HepG2 (cell line): Measurements from ENCODE around the gene GARIN5A. TPM values are rescaled to one million over a fixed set of nuclear protein-coding genes. Genes with fewer than 3 reads are reported as not detected.

Experiments
- ADNP ChIP-seq: sonication (generic); formaldehyde crosslinking; IDR thresholded peaks from 2 replicates; pipeline ENCODE4 v1.4.0; 2020; ENCODE audit warnings: missing genetic modification reagents
- HDAC2 ChIP-seq: sonication (generic); formaldehyde crosslinking; IDR thresholded peaks from 2 replicates; pipeline ENCODE4 v1.4.0; 2020; ENCODE audit warnings: missing genetic modification reagents
- HHEX ChIP-seq: IDR thresholded peaks from 2 replicates; pipeline ENCODE4 v1.6.1; 2016; ENCODE audit warnings: control low read depth
- JUND ChIP-seq: sonication (generic); formaldehyde crosslinking; IDR thresholded peaks from 2 replicates; pipeline ENCODE4 v1.8.0; 2022; ENCODE audit warnings: mild to moderate bottlenecking, missing genetic modification reagents
- MEIS1 ChIP-seq: sonication (generic); formaldehyde crosslinking; IDR thresholded peaks from 2 replicates; pipeline ENCODE4 v1.9.0; 2021; ENCODE audit warnings: mild to moderate bottlenecking, missing genetic modification reagents, moderate library complexity, borderline replicate concordance
- PHF8 ChIP-seq: sonication (generic); formaldehyde crosslinking; IDR thresholded peaks from 2 replicates; pipeline ENCODE4 v1.5.0; 2020; ENCODE audit warnings: missing genetic modification reagents
- POLR2A ChIP-seq, 2 experiments: IDR thresholded peaks; 2 replicates each; pipeline ENCODE4 v1.6.1; 2011; ENCODE audit warnings: low read depth in 2 of 2, low read length in 2 of 2, mild to moderate bottlenecking in 1 of 2, moderate library complexity in 1 of 2; ENCODE audit not compliant: insufficient read depth in 1 of 2
- ZBTB20 ChIP-seq: sonication (generic); formaldehyde crosslinking; IDR thresholded peaks from 2 replicates; pipeline ENCODE4 v1.8.1; 2023; ENCODE audit warnings: missing genetic modification reagents, low read depth, mild to moderate bottlenecking, borderline replicate concordance
- ZNF232 ChIP-seq: sonication (generic); formaldehyde crosslinking; IDR thresholded peaks from 2 replicates; pipeline ENCODE4 v1.4.0; 2020; ENCODE audit warnings: missing genetic modification reagents, borderline replicate concordance
- ZNF256 ChIP-seq: sonication (generic); formaldehyde crosslinking; conservative IDR thresholded peaks from 2 replicates; pipeline ENCODE4 v1.4.0; 2020; ENCODE audit warnings: missing genetic modification reagents
- ZNF263 ChIP-seq: sonication (generic); formaldehyde crosslinking; IDR thresholded peaks from 2 replicates; pipeline ENCODE4 v1.4.0; 2020; ENCODE audit warnings: missing genetic modification reagents
- ZNF329 ChIP-seq: sonication (generic); formaldehyde crosslinking; IDR thresholded peaks from 2 replicates; pipeline ENCODE4 v1.9.0; 2021; ENCODE audit warnings: low read depth, mild to moderate bottlenecking, missing genetic modification reagents
- ZNF343 ChIP-seq: sonication (generic); formaldehyde crosslinking; IDR thresholded peaks from 2 replicates; pipeline ENCODE4 v1.4.0; 2020; ENCODE audit warnings: mild to moderate bottlenecking, missing genetic modification reagents
- ZNF569 ChIP-seq: sonication (generic); formaldehyde crosslinking; IDR thresholded peaks from 2 replicates; pipeline ENCODE4 v1.5.0; 2020; ENCODE audit warnings: mild to moderate bottlenecking, missing genetic modification reagents, moderate library complexity, borderline replicate concordance
- ZNF768 ChIP-seq: sonication (generic); formaldehyde crosslinking; IDR thresholded peaks from 2 replicates; pipeline ENCODE4 v1.4.0; 2020; ENCODE audit warnings: missing genetic modification reagents
- polyA plus RNA-seq, 8 experiments: library from polyadenylated mRNA; depleted of rRNA in 3 of 8; stranded (reverse) in 7 of 8; unstranded in 1 of 8; fragments of >200 nt; fragmentation: Illumina TruSeq in 4 of 8; extraction: Trizol in 4 of 8; gene quantifications; 2 replicates each; pipeline versions ENCODE4 v1.2.1 to v1.2.3, GENCODE V29; 2011 to 2016; ENCODE audit warnings: low read depth in 4 of 8, missing spikeins in 1 of 8, mixed read lengths in 1 of 8; ENCODE audit not compliant: insufficient read depth in 1 of 8
- total RNA-seq, 5 experiments: library from RNA; depleted of rRNA; stranded (reverse); fragments of >200 nt; fragmentation: Illumina TruSeq; extraction: Trizol; gene quantifications; 2 replicates each; pipeline ENCODE4 v1.2.3, GENCODE V29; 2016; ENCODE audit warnings: low read depth in 1 of 5
- TF ChIP-seq, protein P1 (sequence below): sonication (generic); formaldehyde crosslinking; IDR thresholded peaks from 2 replicates; pipeline ENCODE4 v1.4.0; 2020; ENCODE audit warnings: missing genetic modification reagents
- TF ChIP-seq, protein P2 (sequence below): IDR thresholded peaks from 2 replicates; pipeline ENCODE4 v1.6.1; 2016; ENCODE audit warnings: missing biosample characterization, missing genetic modification reagents, low read depth
- TF ChIP-seq, protein P3 (sequence below): sonication (generic); formaldehyde crosslinking; IDR thresholded peaks from 2 replicates; pipeline ENCODE4 v1.4.0; 2020; ENCODE audit warnings: missing genetic modification reagents
- TF ChIP-seq, protein P4 (sequence below): sonication (generic); formaldehyde crosslinking; conservative IDR thresholded peaks from 2 replicates; pipeline ENCODE4 v1.4.0; 2020; ENCODE audit warnings: missing genetic modification reagents
- TF ChIP-seq, protein P5 (sequence below): sonication (generic); formaldehyde crosslinking; IDR thresholded peaks from 2 replicates; pipeline ENCODE4 v1.9.0; 2021; ENCODE audit warnings: missing genetic modification reagents, mild to moderate bottlenecking, borderline replicate concordance

Gene GARIN5A
- total and polyA plus RNA-seq, 2 of the 13 experiments (the other 11 are each of a cell fraction or from before 2014, with no cell fraction given) = not detected

DNA sequence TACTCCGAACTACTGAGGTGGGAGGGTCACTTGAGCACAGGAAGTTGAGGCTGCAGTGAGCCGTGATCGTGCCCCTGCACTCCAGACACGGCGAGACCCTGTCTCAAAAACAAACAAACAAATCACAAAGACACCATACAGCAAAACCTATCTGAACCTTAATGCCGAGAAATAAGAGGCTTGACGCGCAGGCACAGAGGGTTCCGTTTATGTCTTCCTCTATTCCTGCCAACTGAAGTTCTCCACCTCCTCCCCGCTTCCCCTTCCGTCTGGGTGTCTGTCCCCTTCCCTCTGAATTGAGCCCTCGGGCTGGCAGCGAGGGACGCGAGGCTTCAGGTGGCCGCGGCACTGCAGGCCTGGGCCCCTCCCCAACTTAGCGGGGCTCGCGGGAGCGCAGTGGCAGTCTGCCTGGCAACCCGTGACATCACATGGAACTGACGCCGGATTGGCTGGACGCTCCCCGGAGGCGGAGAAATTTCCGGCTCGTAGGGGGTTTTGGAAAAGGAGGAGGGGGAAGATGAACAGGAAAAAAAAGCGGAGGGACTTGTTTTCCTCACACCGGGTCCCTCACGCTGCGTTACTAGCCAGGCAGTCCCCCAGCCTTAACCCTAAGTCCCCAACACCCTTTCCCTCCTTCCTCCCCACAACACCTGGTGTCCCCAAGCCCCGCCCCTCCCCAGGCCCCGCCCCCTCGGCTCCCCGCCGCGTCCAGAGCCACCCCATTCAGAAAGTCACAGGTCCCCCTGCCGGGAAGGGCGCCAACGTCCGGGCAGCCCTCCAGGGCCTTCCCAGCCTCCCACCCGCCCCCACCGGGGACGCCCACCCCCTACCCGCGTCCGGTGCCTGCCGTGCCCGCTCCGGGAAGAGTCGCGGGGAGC is 45.1 kb downstream of the GARIN5A start (continued):
- TF ChIP-seq, protein P1, sequence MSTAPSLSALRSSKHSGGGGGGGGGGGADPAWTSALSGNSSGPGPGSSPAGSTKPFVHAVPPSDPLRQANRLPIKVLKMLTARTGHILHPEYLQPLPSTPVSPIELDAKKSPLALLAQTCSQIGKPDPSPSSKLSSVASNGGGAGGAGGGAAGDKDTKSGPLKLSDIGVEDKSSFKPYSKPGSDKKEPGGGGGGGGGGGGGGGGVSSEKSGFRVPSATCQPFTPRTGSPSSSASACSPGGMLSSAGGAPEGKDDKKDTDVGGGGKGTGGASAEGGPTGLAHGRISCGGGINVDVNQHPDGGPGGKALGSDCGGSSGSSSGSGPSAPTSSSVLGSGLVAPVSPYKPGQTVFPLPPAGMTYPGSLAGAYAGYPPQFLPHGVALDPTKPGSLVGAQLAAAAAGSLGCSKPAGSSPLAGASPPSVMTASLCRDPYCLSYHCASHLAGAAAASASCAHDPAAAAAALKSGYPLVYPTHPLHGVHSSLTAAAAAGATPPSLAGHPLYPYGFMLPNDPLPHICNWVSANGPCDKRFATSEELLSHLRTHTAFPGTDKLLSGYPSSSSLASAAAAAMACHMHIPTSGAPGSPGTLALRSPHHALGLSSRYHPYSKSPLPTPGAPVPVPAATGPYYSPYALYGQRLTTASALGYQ (CRISPR knock-in tag) = no peak
- TF ChIP-seq ZNF232 (CRISPR knock-in tag) = 0 out of 2 replicates have a peak, but pooled peaks have one; percentile 13
- peak; percentile 94; the same call in 1 of the 2 replicates for TF ChIP-seq ZNF343 (CRISPR knock-in tag)
- TF ChIP-seq ZNF263 = 0 out of 2 replicates have a peak, but pooled peaks have one; percentile 17
- no peak for TF ChIP-seq ZNF569 (CRISPR knock-in tag)
- no peak for TF ChIP-seq JUND
- TF ChIP-seq, protein P2, sequence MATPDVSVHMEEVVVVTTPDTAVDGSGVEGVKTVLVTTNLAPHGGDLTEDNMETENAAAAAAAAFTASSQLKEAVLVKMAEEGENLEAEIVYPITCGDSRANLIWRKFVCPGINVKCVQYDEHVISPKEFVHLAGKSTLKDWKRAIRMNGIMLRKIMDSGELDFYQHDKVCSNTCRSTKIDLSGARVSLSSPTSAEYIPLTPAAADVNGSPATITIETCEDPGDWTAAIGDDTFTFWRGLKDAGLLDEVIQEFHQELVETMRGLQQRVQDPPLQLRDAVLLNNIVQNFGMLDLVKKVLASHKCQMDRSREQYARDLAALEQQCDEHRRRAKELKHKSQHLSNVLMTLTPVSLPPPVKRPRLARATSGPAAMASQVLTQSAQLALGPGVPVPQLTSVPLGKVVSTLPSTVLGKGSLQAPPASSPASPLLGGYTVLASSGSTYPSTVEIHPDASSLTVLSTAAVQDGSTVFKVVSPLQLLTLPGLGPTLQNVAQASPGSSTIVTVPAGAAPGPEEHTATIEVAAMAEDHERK (CRISPR knock-in tag) = no peak
- TF ChIP-seq MEIS1 (CRISPR knock-in tag) = no peak
- TF ChIP-seq ZNF329 (CRISPR knock-in tag) = no peak
- peak; percentile 58 for TF ChIP-seq PHF8 (CRISPR knock-in tag)
- TF ChIP-seq POLR2A (IDR thresholded peaks at IDR 0.05; ENCODE audit: insufficient read depth in 1 of 2, low read depth in 2 of 2, low read length in 2 of 2) = no peak
- TF ChIP-seq ZNF256 = no peak
- no peak for TF ChIP-seq HHEX (CRISPR knock-in tag)
- no peak for TF ChIP-seq ADNP (CRISPR knock-in tag)
- TF ChIP-seq, protein P3, sequence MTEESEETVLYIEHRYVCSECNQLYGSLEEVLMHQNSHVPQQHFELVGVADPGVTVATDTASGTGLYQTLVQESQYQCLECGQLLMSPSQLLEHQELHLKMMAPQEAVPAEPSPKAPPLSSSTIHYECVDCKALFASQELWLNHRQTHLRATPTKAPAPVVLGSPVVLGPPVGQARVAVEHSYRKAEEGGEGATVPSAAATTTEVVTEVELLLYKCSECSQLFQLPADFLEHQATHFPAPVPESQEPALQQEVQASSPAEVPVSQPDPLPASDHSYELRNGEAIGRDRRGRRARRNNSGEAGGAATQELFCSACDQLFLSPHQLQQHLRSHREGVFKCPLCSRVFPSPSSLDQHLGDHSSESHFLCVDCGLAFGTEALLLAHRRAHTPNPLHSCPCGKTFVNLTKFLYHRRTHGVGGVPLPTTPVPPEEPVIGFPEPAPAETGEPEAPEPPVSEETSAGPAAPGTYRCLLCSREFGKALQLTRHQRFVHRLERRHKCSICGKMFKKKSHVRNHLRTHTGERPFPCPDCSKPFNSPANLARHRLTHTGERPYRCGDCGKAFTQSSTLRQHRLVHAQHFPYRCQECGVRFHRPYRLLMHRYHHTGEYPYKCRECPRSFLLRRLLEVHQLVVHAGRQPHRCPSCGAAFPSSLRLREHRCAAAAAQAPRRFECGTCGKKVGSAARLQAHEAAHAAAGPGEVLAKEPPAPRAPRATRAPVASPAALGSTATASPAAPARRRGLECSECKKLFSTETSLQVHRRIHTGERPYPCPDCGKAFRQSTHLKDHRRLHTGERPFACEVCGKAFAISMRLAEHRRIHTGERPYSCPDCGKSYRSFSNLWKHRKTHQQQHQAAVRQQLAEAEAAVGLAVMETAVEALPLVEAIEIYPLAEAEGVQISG = no peak
- TF ChIP-seq, protein P4, sequence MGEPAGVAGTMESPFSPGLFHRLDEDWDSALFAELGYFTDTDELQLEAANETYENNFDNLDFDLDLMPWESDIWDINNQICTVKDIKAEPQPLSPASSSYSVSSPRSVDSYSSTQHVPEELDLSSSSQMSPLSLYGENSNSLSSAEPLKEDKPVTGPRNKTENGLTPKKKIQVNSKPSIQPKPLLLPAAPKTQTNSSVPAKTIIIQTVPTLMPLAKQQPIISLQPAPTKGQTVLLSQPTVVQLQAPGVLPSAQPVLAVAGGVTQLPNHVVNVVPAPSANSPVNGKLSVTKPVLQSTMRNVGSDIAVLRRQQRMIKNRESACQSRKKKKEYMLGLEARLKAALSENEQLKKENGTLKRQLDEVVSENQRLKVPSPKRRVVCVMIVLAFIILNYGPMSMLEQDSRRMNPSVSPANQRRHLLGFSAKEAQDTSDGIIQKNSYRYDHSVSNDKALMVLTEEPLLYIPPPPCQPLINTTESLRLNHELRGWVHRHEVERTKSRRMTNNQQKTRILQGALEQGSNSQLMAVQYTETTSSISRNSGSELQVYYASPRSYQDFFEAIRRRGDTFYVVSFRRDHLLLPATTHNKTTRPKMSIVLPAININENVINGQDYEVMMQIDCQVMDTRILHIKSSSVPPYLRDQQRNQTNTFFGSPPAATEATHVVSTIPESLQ = no peak
- peak; percentile 13; the same call in 1 of the 2 replicates for TF ChIP-seq ZNF768 (CRISPR knock-in tag)
- TF ChIP-seq, protein P5, sequence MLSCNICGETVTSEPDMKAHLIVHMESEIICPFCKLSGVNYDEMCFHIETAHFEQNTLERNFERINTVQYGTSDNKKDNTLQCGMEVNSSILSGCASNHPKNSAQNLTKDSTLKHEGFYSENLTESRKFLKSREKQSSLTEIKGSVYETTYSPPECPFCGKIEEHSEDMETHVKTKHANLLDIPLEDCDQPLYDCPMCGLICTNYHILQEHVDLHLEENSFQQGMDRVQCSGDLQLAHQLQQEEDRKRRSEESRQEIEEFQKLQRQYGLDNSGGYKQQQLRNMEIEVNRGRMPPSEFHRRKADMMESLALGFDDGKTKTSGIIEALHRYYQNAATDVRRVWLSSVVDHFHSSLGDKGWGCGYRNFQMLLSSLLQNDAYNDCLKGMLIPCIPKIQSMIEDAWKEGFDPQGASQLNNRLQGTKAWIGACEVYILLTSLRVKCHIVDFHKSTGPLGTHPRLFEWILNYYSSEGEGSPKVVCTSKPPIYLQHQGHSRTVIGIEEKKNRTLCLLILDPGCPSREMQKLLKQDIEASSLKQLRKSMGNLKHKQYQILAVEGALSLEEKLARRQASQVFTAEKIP (CRISPR knock-in tag) = no peak
- peak; percentile 21; the same call in 1 of the 2 replicates for TF ChIP-seq HDAC2 (CRISPR knock-in tag)
- no peak for TF ChIP-seq ZBTB20 (CRISPR knock-in tag)
